Breast epithelium (tissue), 3 donors: ENCODE measurements around the gene SNPH.

Experiments used
- CTCF ChIP-seq, 3 donors: fragments of 450-650 bp; IDR thresholded peaks; one replicate each; pipeline ENCODE4 v1.5.1; 2016 to 2017; ENCODE audit warnings: antibody characterized with exemption in 3 of 3, mild to moderate bottlenecking in 3 of 3, moderate library complexity in 3 of 3
- POLR2A ChIP-seq: fragments of 450-650 bp; IDR thresholded peaks from one replicate; pipeline ENCODE4 v1.6.1; 2016; ENCODE audit warnings: antibody characterized with exemption, mild to moderate bottlenecking, moderate library complexity
- POLR2AphosphoS5 ChIP-seq, 3 donors: sonication (generic); formaldehyde crosslinking; IDR thresholded peaks; one replicate each; pipeline ENCODE4 v1.6.1; 2017; ENCODE audit warnings: antibody characterized with exemption in 3 of 3

- no peak for TF ChIP-seq POLR2A
- TF ChIP-seq CTCF (IDR thresholded peaks at IDR 0.05) = no peak
- TF ChIP-seq POLR2AphosphoS5 (IDR thresholded peaks at IDR 0.05) = no peak
Observed at GRCh38 chr20:1275919-1276318, 9.8 kb downstream of the SNPH start.
